Heart right ventricle (tissue), 16 donors: Measurements from ENCODE around the gene SPTLC1. TPM values are rescaled to one million over a fixed set of nuclear protein-coding genes. Genes with fewer than 3 reads are reported as not detected.
"Not testable (repeated sequence)": the region's sequence is repeated elsewhere in the genome, so short reads cannot be mapped to it uniquely, and the experiment has no call there.

ENCODE experiments used
- ATAC-seq, 8 donors: fragments of 200-7000 bp; cut with Tn5 transposase; one replicate each; pipeline ENCODE4 v1.9.1; 2020; ENCODE audit warnings: mild to moderate bottlenecking in 8 of 8, moderate library complexity in 8 of 8, moderate number of reproducible peaks in 1 of 8
- DNase-seq, 2 donors: peaks; one replicate each; pipeline ENCODE4 v3.0.0-alpha.2; 2020
- H3K27ac ChIP-seq, 10 donors: fragments of 200-600 bp; sonication (generic) in 2 of 10; one replicate each; pipeline versions ENCODE4 v1.5.0 to v1.8.0; 2020 to 2022; ENCODE audit warnings: mild to moderate bottlenecking in 3 of 10
- H3K27me3 ChIP-seq, 7 donors: fragments of 200-600 bp; one replicate each; pipeline ENCODE4 v1.8.0; 2021 to 2022; ENCODE audit warnings: mild to moderate bottlenecking in 2 of 7
- H3K36me3 ChIP-seq, 9 donors: fragments of 200-600 bp; sonication (generic) in 1 of 9; one replicate each; pipeline versions ENCODE4 v1.5.0 to v1.8.0; 2020 to 2022; ENCODE audit warnings: mild to moderate bottlenecking in 2 of 9
- H3K4me1 ChIP-seq, 9 donors: fragments of 200-600 bp; sonication (generic) in 1 of 9; one replicate each; pipeline versions ENCODE4 v1.5.0 to v1.8.0; 2020 to 2022; ENCODE audit warnings: mild to moderate bottlenecking in 4 of 9
- H3K4me3 ChIP-seq, 10 donors: fragments of 200-600 bp; sonication (generic) in 2 of 10; one replicate each; pipeline versions ENCODE4 v1.5.0 to v1.8.0; 2020 to 2022; ENCODE audit warnings: mild to moderate bottlenecking in 7 of 10, moderate library complexity in 2 of 10
- H3K9me3 ChIP-seq, 11 donors: fragments of 200-600 bp in 10 of 11; sonication (generic) in 2 of 11; one replicate each; pipeline versions ENCODE4 v1.5.0 to v1.8.0; 2013 to 2022; ENCODE audit warnings: mild to moderate bottlenecking in 2 of 11, control low read depth in 1 of 11, moderate library complexity in 1 of 11
- CTCF ChIP-seq, 9 donors: fragments of 200-600 bp; sonication (generic) in 2 of 9; IDR thresholded peaks; one replicate each; pipeline versions ENCODE4 v1.5.0 to v1.8.0; 2021 to 2022; ENCODE audit warnings: antibody characterized with exemption in 9 of 9, mild to moderate bottlenecking in 5 of 9, moderate library complexity in 1 of 9
- WGBS, 2 donors: extraction: QIAGEN DNeasy Blood & Tissue Kit; methylation state at CpG; one replicate each; pipeline ENCODE4 v1.1.7; 2013; ENCODE audit warnings: inconsistent platforms in 1 of 2; 5-methylcytosine and 5-hydroxymethylcytosine counted together
- intact Hi-C, 10 donors: fragments of 100-400 bp; cut with DNase I; formaldehyde crosslinking; loops; one replicate each; pipeline versions ENCODE4 v1.11.1 to v1.14.2; 2022
- polyA plus RNA-seq, 2 donors: library from polyadenylated mRNA; stranded (reverse); fragments of 200-250 nt; gene quantifications; one replicate each; pipeline ENCODE4 v1.2.3, GENCODE V29; 2013
- total RNA-seq, 10 donors: library from RNA; stranded (reverse); fragmentation: NEBNext Ultra II Directional in 3 of 10; extraction: Animal tissue kit (Norgen Biotek cat#: 25700) in 3 of 10; gene quantifications; one replicate each; pipeline versions ENCODE4 v1.2.1 to v1.2.4, GENCODE V29; 2021 to 2023
- donor health status: Arrhythmogenic right ventricular cardiomyopathy.
- donor health status: ischemic (EF 13 %, LVEDD 7.1; RV severe dilation, severe dysfunction).
- donor health status: healthy with polysubstance abuse.
- donor health status: DM: no; HTN: yes; CAD: no.
- donor health status: DM: no; HTN: no; CAD: no.
- donor health status: ischemic (EF 25% LVEDD 6.9; RV normal size, moderate dysfunction).
- donor health status: ischemic (EF 25% LVEDD 5.7; RV mildly dilated, moderate dysfunction).
- donor health status: healthy.
- donor health status: DM: yes; HTN: yes; CAD: no.
- donor health status: Ischemic cardiomyopathy.
- donor health status: ischemic (EF 35%, LVEDD 5.7; RV mildly dilated, moderate dysfunction).
- donor health status: nonischemic (EF 11% LVEDD 7.7; RV severe dilation, severe dysfunction).
- donor health status: DM: yes; HTN: yes; CAD: no.
- donor health status: PGD.
- donor health status: ischemic (EF 29% LVEDD 5.4; RV normal size, mild dysfunction).
- donor health status: nonischemic (EF 23%, LVEDD 6.1; RV moderate dilation, normal function).

Gene SPTLC1
- total and polyA plus RNA-seq, 12 donors: 17.1 to 28.1 (median 23.0) TPM

GRCh38 chr9:92030367-92030766 lies 84.8 kb downstream of the SPTLC1 start:
- intact Hi-C loops: loop anchor here in 1 of 10 donors (10.0 kb wide), 1 partner anchor 84 kb away; the partner anchor contains the start of gene SPTLC1
- Histone ChIP-seq H3K27me3 (no peaks in the 10 kb centered on the region), H3K27ac (no peak overlapping the region), H3K36me3 (peaks cover 0 to 57% (median 12%) of the 10 kb centered on the region in 9 donors), H3K9me3 (no peaks in the 10 kb centered on the region), H3K4me1 (no peaks in the 10 kb centered on the region), H3K4me3 (no peak overlapping the region)
- DNase-seq: no peak
- 96 to 97% methylated on average over 3 of the region's 3 CpGs for WGBS, 2 donors
- no peak for ATAC-seq
- TF ChIP-seq CTCF (IDR thresholded peaks at IDR 0.05): no peak

GRCh38 chr9:92029553-92029952 lies 85.7 kb downstream of the SPTLC1 start:
- Histone ChIP-seq H3K4me1 (no peaks in the 10 kb centered on the region), H3K27ac (no peak overlapping the region), H3K36me3 (peaks cover 0 to 49% (median 12%) of the 10 kb centered on the region in 9 donors), H3K4me3 (no peak overlapping the region), H3K9me3 (no peaks in the 10 kb centered on the region), H3K27me3 (no peaks in the 10 kb centered on the region)
- TF ChIP-seq CTCF (IDR thresholded peaks at IDR 0.05): no peak
- no peak for ATAC-seq
- WGBS, 2 donors: 87 to 88% methylated on average over 4 of the region's 4 CpGs
- intact Hi-C loops: no loop called here
- DNase-seq: no peak

GRCh38 chr9:92026206-92027002 lies 88.8 kb downstream of the SPTLC1 start:
- TF ChIP-seq CTCF (IDR thresholded peaks at IDR 0.05): no peak
- no peak for ATAC-seq
- intact Hi-C loops: no loop called here
- no peak overlapping the region for H3K27ac ChIP-seq
- H3K27me3 ChIP-seq: no peaks in the 10 kb centered on the region
- no peaks in the 10 kb centered on the region for H3K4me1 ChIP-seq
- H3K4me3 ChIP-seq: no peak overlapping the region
- H3K36me3 ChIP-seq: peaks cover 0 to 18% (median 0%) of the 10 kb centered on the region in 9 donors
- H3K9me3 ChIP-seq: peaks cover 0 to 15% (median 0%) of the 10 kb centered on the region in 11 donors
- 85 to 86% methylated on average over 31 of the region's 31 CpGs for WGBS, 2 donors
- DNase-seq: no peak

- H3K4me3 ChIP-seq, intact Hi-C loops, H3K27ac ChIP-seq, ATAC-seq, H3K27me3 ChIP-seq, DNase-seq, H3K36me3 ChIP-seq, H3K4me1 ChIP-seq: not testable (repeated sequence)
- peaks cover 0 to 15% (median 0%) of the 10 kb centered on the region in 11 donors for H3K9me3 ChIP-seq
- 64 to 68% methylated on average over 7 of the region's 7 CpGs for WGBS, 2 donors
Observed at GRCh38 chr9:92021785-92022541, 93.2 kb downstream of the SPTLC1 start.
